ENCODE data around the gene PAFAH2. TPM values are rescaled to one million over a fixed set of nuclear protein-coding genes. Genes with fewer than 3 reads are reported as not detected.

The PAFAH2 gene
- total and polyA plus RNA-seq, 2 donors from 2014 or later = 21.0 to 23.5 TPM

DNA sequence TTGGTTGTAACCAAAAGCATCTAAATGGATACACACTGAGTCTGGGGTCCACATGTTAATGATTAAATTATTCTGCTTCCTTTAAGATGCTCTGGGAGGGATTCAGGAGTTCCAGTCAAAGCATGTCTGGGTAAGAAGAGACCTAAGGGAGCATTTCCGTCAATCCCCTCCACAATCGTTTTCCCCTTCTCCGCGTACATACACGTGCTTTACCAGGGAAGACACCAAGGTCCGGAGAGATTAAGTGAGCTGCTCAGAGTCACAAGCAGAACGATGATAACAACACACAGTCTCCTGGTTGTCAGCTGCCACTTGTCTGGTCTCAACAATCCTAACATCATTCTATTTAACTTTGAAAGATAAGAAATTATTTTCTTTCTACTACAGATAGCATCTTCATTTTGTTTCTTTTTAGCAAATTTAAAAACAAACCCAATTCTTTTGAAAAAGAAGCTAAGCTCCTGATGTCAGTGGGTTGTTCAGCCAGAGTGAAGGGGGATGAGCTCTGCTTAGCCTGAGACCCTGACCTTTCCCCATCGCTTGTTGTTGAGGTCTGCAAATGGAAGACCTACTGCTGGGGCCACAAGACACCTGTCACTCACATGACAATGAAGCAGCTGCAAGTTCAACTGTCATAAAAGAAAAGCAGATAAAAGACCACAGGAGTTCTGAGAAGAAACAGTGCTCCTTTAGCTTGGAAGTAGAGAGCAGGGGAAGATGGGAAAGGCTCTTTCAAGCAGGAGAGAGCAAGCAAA, 4.5 kb downstream of the PAFAH2 start:
- Histone ChIP-seq H3K9ac (ENCODE audit: low read length in 3 of 3) (no peak overlapping the region), H3K27me3 (ENCODE audit: control insufficient read depth, insufficient read depth, low read length) (no peaks in the 10 kb centered on the region), H3K9me3 (ENCODE audit: control insufficient read depth in 2 of 3, insufficient read depth in 1 of 3, low read length in 3 of 3) (no peaks in the 10 kb centered on the region), H3K36me3 (ENCODE audit: control insufficient read depth in 2 of 3, insufficient read depth in 3 of 3, low read length in 3 of 3) (peaks cover 0 to 3% (median 0%) of the 10 kb centered on the region in 3 donors), H3K27ac (ENCODE audit: low read depth in 2 of 2, low read length in 2 of 2) (no peak overlapping the region), H3K4me3 (ENCODE audit: low read length in 3 of 3) (no peak overlapping the region), H3K4me1 (ENCODE audit: control insufficient read depth in 2 of 3, insufficient read depth in 2 of 3, low read depth in 1 of 3, low read length in 3 of 3) (peaks cover 4 to 9% (median 8%) of the 10 kb centered on the region in 3 donors)
- intact Hi-C loops (cut with DNase I) = no loop called here
- TF ChIP-seq, protein P1, sequence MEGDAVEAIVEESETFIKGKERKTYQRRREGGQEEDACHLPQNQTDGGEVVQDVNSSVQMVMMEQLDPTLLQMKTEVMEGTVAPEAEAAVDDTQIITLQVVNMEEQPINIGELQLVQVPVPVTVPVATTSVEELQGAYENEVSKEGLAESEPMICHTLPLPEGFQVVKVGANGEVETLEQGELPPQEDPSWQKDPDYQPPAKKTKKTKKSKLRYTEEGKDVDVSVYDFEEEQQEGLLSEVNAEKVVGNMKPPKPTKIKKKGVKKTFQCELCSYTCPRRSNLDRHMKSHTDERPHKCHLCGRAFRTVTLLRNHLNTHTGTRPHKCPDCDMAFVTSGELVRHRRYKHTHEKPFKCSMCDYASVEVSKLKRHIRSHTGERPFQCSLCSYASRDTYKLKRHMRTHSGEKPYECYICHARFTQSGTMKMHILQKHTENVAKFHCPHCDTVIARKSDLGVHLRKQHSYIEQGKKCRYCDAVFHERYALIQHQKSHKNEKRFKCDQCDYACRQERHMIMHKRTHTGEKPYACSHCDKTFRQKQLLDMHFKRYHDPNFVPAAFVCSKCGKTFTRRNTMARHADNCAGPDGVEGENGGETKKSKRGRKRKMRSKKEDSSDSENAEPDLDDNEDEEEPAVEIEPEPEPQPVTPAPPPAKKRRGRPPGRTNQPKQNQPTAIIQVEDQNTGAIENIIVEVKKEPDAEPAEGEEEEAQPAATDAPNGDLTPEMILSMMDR (IDR thresholded peaks at IDR 0.05; ENCODE audit: borderline replicate concordance, extremely low read depth, insufficient read depth) = no peak
- FAIRE-seq (no peak), DNase-seq (no peak)

DNA sequence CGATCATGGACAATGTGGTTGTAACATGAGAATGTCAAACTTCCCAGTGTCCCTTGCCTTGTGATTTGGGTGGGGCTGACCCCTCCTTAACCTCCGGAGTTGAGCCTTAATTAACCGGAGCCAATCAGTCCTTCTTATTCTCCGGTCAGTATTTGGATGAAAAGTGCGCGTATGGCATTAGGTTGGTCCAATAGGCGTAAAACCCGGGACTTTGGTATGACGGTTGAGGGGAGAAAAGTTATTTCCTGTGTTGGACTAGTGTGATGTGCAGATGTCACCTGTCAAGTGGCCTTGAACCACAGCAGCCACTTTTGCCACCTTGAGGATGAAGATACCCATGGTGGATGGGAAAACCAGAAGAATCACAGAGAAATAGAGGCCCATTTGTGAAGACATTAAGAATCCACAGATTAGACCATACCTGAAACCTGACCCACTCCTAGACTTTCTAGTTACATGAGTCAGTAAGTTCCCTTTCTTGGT, 5.1 kb downstream of the PAFAH2 start:
- H3K36me3 ChIP-seq (ENCODE audit: control insufficient read depth in 2 of 3, insufficient read depth in 3 of 3, low read length in 3 of 3) = peaks cover 0 to 3% (median 0%) of the 10 kb centered on the region in 3 donors
- no peak overlapping the region for H3K4me3 ChIP-seq (ENCODE audit: low read length in 3 of 3)
- TF ChIP-seq, protein P1 (IDR thresholded peaks at IDR 0.05; ENCODE audit: borderline replicate concordance, extremely low read depth, insufficient read depth) = no peak
- peaks cover 4 to 9% (median 8%) of the 10 kb centered on the region in 3 donors for H3K4me1 ChIP-seq (ENCODE audit: control insufficient read depth in 2 of 3, insufficient read depth in 2 of 3, low read depth in 1 of 3, low read length in 3 of 3)
- FAIRE-seq = no peak
- H3K27ac ChIP-seq (ENCODE audit: low read depth in 2 of 2, low read length in 2 of 2) = no peak overlapping the region
- no peak for DNase-seq
- no peak overlapping the region for H3K9ac ChIP-seq (ENCODE audit: low read length in 3 of 3)
- intact Hi-C loops (cut with DNase I) = no loop called here
- no peaks in the 10 kb centered on the region for H3K9me3 ChIP-seq (ENCODE audit: control insufficient read depth in 2 of 3, insufficient read depth in 1 of 3, low read length in 3 of 3)
- no peaks in the 10 kb centered on the region for H3K27me3 ChIP-seq (ENCODE audit: control insufficient read depth, insufficient read depth, low read length)

DNA sequence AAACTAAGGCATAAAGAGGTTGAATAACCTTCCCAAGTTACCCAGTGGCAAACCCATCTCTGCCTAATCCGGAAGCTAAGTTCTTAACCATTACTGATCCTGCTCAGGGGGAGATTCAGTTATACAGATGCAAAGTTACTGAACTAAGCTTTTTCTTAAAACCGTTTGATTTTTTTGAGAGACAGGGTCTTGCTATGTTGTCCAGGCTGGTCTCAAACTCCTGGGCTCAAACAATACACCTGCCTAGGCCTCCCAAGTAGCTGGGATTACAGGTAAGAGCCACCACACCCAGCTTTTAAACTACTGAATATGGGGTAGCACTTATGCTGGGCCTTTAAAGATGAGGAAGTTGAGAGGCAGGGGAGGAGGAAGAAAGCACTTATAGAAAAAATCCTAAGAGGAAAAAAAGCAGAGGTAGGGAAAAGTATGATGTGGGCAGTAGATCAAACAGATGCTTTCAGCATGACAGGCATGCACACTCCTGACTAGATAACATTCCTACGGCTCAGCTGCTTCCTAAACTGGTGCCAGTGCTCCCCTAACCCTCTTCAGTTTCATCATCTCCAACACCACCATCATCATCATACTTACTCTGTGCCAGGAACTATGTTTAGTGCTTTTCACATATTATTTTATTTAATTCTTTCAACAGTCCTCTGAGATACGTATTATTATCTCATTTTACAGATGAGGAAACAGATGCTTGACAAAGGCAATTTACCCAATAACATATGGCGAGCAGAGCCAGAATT, 5.8 kb downstream of the PAFAH2 start:
- FAIRE-seq (no peak), DNase-seq (no peak)
- Histone ChIP-seq H3K4me1 (ENCODE audit: control insufficient read depth in 2 of 3, insufficient read depth in 2 of 3, low read depth in 1 of 3, low read length in 3 of 3) (peaks cover 3 to 7% (median 6%) of the 10 kb centered on the region in 3 donors), H3K36me3 (ENCODE audit: control insufficient read depth in 2 of 3, insufficient read depth in 3 of 3, low read length in 3 of 3) (peaks cover 0 to 3% (median 3%) of the 10 kb centered on the region in 3 donors), H3K27me3 (ENCODE audit: control insufficient read depth, insufficient read depth, low read length) (no peaks in the 10 kb centered on the region), H3K9ac (ENCODE audit: low read length in 3 of 3) (no peak overlapping the region), H3K9me3 (ENCODE audit: control insufficient read depth in 2 of 3, insufficient read depth in 1 of 3, low read length in 3 of 3) (no peaks in the 10 kb centered on the region), H3K27ac (ENCODE audit: low read depth in 2 of 2, low read length in 2 of 2) (no peak overlapping the region), H3K4me3 (ENCODE audit: low read length in 3 of 3) (no peak overlapping the region)
- intact Hi-C loops (cut with DNase I) = no loop called here
- TF ChIP-seq, protein P1 (IDR thresholded peaks at IDR 0.05; ENCODE audit: borderline replicate concordance, extremely low read depth, insufficient read depth) = no peak

Measured in kidney (tissue), 14 donors.